ENCODE results near the gene AURKA.

Gene AURKA

DNA sequence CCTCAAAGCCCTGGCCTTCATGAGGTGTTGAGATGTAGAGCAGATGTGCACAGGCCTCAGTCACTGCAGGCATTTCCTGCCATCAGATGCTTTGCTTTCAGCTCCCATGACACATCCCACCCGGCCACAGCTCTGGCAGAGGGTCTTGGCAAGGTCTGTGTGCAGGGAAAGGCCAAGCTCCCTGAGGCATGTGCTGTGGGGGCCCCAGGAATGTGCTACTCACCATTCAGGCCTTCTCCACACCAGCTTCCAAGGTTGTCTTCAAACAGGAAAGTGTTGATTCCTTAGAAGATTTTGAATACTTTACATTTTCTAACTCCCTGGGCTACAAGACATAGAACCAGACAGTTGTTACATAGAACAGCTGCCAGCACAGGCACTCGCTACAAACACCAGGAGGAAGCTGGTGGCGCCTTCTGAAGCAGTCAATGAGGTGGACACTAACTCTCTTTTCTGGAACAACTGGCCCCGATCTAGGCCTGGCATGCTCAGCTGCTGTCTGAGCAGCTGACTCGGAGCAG, 47.8 kb upstream of the AURKA start:
- TF ChIP-seq SNAI2 (CRISPR knock-in tag; IDR thresholded peaks at IDR 0.05) = no peak
- no peak for TF ChIP-seq ZNF8 (CRISPR knock-in tag; IDR thresholded peaks at IDR 0.05)
- TF ChIP-seq CSDC2 (CRISPR knock-in tag; IDR thresholded peaks at IDR 0.05) = no peak
- ATAC-seq = peak; percentile 92

DNA sequence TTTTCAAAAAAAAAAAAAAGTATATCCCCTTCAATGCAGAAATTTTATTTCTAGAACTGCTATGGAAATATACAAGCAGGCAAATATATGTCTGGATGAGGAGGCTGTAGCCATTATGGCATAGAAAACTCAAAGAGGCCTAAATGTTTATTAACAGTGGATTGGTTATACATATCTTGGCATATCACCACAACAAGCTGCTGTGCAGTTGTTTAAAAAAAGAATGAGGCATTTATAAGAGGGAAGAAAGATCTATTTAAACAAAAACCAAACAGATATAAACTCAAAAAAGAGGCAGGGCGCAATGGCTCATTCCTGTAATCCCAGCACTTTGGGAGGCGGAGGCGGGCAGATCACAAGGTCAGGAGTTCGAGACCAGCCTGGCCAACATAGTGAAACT, 46.3 kb upstream of the AURKA start:
- no peak for ATAC-seq
- TF ChIP-seq RARB (CRISPR knock-in tag; IDR thresholded peaks at IDR 0.05) = no peak
- TF ChIP-seq ZC3H10 (CRISPR knock-in tag; IDR thresholded peaks at IDR 0.05) = no peak
- TF ChIP-seq, protein P1, sequence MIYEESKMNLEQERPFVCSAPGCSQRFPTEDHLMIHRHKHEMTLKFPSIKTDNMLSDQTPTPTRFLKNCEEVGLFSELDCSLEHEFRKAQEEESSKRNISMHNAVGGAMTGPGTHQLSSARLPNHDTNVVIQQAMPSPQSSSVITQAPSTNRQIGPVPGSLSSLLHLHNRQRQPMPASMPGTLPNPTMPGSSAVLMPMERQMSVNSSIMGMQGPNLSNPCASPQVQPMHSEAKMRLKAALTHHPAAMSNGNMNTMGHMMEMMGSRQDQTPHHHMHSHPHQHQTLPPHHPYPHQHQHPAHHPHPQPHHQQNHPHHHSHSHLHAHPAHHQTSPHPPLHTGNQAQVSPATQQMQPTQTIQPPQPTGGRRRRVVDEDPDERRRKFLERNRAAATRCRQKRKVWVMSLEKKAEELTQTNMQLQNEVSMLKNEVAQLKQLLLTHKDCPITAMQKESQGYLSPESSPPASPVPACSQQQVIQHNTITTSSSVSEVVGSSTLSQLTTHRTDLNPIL (CRISPR knock-in tag; IDR thresholded peaks at IDR 0.05; ENCODE audit: low read depth) = no peak
- no peak for TF ChIP-seq ZFP3 (CRISPR knock-in tag; IDR thresholded peaks at IDR 0.05)
- TF ChIP-seq TOX (CRISPR knock-in tag; IDR thresholded peaks at IDR 0.05; ENCODE audit: borderline replicate concordance) = no peak
- no peak for TF ChIP-seq ARNTL (CRISPR knock-in tag; IDR thresholded peaks at IDR 0.05; ENCODE audit: borderline replicate concordance, low read depth)
- TF ChIP-seq ZNF8 (CRISPR knock-in tag; IDR thresholded peaks at IDR 0.05) = no peak
- no peak for TF ChIP-seq ISL1 (CRISPR knock-in tag; IDR thresholded peaks at IDR 0.05)
- TF ChIP-seq ZFP30 (CRISPR knock-in tag; IDR thresholded peaks at IDR 0.05) = no peak
- TF ChIP-seq OSR1 (CRISPR knock-in tag; IDR thresholded peaks at IDR 0.05) = no peak
- no peak for TF ChIP-seq PPARA (CRISPR knock-in tag; IDR thresholded peaks at IDR 0.05; ENCODE audit: borderline replicate concordance)
- no peak for TF ChIP-seq SNAI2 (CRISPR knock-in tag; IDR thresholded peaks at IDR 0.05)
- no peak for TF ChIP-seq CSDC2 (CRISPR knock-in tag; IDR thresholded peaks at IDR 0.05)
- TF ChIP-seq, protein P2, sequence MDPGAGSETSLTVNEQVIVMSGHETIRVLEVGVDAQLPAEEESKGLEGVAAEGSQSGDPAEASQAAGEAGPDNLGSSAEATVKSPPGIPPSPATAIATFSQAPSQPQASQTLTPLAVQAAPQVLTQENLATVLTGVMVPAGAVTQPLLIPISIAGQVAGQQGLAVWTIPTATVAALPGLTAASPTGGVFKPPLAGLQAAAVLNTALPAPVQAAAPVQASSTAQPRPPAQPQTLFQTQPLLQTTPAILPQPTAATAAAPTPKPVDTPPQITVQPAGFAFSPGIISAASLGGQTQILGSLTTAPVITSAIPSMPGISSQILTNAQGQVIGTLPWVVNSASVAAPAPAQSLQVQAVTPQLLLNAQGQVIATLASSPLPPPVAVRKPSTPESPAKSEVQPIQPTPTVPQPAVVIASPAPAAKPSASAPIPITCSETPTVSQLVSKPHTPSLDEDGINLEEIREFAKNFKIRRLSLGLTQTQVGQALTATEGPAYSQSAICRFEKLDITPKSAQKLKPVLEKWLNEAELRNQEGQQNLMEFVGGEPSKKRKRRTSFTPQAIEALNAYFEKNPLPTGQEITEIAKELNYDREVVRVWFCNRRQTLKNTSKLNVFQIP (CRISPR knock-in tag; IDR thresholded peaks at IDR 0.05; ENCODE audit: borderline replicate concordance, low read depth) = no peak
- TF ChIP-seq ZNF70 (CRISPR knock-in tag; IDR thresholded peaks at IDR 0.05) = no peak
- TF ChIP-seq, protein P3, sequence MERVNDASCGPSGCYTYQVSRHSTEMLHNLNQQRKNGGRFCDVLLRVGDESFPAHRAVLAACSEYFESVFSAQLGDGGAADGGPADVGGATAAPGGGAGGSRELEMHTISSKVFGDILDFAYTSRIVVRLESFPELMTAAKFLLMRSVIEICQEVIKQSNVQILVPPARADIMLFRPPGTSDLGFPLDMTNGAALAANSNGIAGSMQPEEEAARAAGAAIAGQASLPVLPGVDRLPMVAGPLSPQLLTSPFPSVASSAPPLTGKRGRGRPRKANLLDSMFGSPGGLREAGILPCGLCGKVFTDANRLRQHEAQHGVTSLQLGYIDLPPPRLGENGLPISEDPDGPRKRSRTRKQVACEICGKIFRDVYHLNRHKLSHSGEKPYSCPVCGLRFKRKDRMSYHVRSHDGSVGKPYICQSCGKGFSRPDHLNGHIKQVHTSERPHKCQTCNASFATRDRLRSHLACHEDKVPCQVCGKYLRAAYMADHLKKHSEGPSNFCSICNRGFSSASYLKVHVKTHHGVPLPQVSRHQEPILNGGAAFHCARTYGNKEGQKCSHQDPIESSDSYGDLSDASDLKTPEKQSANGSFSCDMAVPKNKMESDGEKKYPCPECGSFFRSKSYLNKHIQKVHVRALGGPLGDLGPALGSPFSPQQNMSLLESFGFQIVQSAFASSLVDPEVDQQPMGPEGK (CRISPR knock-in tag; IDR thresholded peaks at IDR 0.05; ENCODE audit: borderline replicate concordance) = no peak
- TF ChIP-seq, protein P4, sequence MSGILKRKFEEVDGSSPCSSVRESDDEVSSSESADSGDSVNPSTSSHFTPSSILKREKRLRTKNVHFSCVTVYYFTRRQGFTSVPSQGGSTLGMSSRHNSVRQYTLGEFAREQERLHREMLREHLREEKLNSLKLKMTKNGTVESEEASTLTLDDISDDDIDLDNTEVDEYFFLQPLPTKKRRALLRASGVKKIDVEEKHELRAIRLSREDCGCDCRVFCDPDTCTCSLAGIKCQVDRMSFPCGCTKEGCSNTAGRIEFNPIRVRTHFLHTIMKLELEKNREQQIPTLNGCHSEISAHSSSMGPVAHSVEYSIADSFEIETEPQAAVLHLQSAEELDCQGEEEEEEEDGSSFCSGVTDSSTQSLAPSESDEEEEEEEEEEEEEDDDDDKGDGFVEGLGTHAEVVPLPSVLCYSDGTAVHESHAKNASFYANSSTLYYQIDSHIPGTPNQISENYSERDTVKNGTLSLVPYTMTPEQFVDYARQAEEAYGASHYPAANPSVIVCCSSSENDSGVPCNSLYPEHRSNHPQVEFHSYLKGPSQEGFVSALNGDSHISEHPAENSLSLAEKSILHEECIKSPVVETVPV (CRISPR knock-in tag; IDR thresholded peaks at IDR 0.05) = no peak
- TF ChIP-seq GLIS3 (CRISPR knock-in tag; IDR thresholded peaks at IDR 0.05) = no peak
- no peak for TF ChIP-seq ZNF565 (CRISPR knock-in tag; conservative IDR thresholded peaks at IDR 0.05; ENCODE audit: low read depth)

DNA sequence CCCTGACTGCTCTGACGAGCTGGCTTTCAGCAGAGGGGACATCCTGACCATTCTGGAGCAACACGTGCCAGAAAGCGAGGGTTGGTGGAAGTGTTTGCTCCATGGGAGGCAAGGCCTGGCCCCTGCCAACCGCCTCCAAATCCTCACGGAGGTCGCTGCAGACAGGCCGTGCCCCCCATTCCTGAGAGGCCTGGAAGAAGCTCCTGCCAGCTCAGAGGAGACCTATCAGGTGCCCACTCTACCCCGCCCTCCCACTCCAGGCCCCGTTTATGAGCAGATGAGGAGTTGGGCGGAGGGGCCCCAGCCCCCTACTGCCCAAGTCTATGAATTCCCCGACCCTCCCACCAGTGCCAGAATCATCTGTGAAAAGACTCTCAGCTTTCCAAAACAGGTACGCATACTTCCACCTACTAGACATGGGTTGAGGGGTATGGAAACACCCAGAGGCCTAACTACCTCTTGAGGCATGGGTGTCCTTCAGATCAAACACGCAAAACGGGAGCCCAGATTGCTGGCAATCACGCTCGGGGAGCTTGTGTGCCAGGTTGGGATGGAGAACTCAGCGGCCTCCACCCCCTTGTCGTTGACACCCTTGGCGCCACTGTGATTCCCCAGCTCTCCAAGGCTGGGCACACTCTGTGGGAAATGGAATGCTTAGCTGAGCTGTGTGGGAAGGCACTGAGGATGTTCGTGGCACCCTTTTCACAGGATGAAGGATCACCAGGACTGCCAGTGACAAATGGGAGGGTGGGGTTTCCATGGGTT, 45.4 kb upstream of the AURKA start:
- TF ChIP-seq, protein P4 (CRISPR knock-in tag; IDR thresholded peaks at IDR 0.05) = no peak
- TF ChIP-seq ZC3H10 (CRISPR knock-in tag; IDR thresholded peaks at IDR 0.05) (no peak), ARNTL (CRISPR knock-in tag; IDR thresholded peaks at IDR 0.05; ENCODE audit: borderline replicate concordance, low read depth) (no peak), PPARA (CRISPR knock-in tag; IDR thresholded peaks at IDR 0.05; ENCODE audit: borderline replicate concordance) (no peak)
- no peak for ATAC-seq

DNA sequence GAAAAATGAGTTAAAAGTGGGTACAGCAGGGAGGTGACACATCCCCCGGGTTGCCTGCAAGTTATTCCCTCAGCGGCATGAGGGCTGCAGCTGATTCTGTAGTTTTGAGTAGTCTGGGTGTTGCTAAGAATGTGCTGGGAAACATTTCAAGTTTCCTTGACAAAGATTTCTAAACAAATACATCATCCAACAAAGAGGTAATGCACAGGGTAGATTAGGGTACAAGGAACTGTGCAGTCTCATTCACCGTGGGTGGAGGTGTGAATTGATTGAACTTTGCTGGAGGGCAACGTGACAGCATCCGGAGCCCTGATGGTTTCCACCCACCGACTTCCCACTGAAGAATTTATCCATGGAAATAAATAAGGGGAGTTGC, 41.9 kb upstream of the AURKA start:
- no peak for ATAC-seq
- no peak for TF ChIP-seq SNAI2 (CRISPR knock-in tag; IDR thresholded peaks at IDR 0.05)
- TF ChIP-seq, protein P4 (CRISPR knock-in tag; IDR thresholded peaks at IDR 0.05) = no peak
- no peak for TF ChIP-seq ZC3H10 (CRISPR knock-in tag; IDR thresholded peaks at IDR 0.05)
- no peak for TF ChIP-seq GLIS3 (CRISPR knock-in tag; IDR thresholded peaks at IDR 0.05)
- no peak for TF ChIP-seq ZNF565 (CRISPR knock-in tag; conservative IDR thresholded peaks at IDR 0.05; ENCODE audit: low read depth)
- no peak for TF ChIP-seq TOX (CRISPR knock-in tag; IDR thresholded peaks at IDR 0.05; ENCODE audit: borderline replicate concordance)
- no peak for TF ChIP-seq ARNTL (CRISPR knock-in tag; IDR thresholded peaks at IDR 0.05; ENCODE audit: borderline replicate concordance, low read depth)
- TF ChIP-seq RARB (CRISPR knock-in tag; IDR thresholded peaks at IDR 0.05) = no peak
- no peak for TF ChIP-seq TCF4 (CRISPR knock-in tag; IDR thresholded peaks at IDR 0.05; ENCODE audit: borderline replicate concordance)
- no peak for TF ChIP-seq CSDC2 (CRISPR knock-in tag; IDR thresholded peaks at IDR 0.05)
- TF ChIP-seq, protein P5, sequence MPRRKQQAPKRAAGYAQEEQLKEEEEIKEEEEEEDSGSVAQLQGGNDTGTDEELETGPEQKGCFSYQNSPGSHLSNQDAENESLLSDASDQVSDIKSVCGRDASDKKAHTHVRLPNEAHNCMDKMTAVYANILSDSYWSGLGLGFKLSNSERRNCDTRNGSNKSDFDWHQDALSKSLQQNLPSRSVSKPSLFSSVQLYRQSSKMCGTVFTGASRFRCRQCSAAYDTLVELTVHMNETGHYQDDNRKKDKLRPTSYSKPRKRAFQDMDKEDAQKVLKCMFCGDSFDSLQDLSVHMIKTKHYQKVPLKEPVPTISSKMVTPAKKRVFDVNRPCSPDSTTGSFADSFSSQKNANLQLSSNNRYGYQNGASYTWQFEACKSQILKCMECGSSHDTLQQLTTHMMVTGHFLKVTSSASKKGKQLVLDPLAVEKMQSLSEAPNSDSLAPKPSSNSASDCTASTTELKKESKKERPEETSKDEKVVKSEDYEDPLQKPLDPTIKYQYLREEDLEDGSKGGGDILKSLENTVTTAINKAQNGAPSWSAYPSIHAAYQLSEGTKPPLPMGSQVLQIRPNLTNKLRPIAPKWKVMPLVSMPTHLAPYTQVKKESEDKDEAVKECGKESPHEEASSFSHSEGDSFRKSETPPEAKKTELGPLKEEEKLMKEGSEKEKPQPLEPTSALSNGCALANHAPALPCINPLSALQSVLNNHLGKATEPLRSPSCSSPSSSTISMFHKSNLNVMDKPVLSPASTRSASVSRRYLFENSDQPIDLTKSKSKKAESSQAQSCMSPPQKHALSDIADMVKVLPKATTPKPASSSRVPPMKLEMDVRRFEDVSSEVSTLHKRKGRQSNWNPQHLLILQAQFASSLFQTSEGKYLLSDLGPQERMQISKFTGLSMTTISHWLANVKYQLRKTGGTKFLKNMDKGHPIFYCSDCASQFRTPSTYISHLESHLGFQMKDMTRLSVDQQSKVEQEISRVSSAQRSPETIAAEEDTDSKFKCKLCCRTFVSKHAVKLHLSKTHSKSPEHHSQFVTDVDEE (CRISPR knock-in tag; IDR thresholded peaks at IDR 0.05) = no peak

All from SK-N-SH treated with all-trans-retinoic acid at 6 μM for 48 hours (cell line).